ENCODE results near the gene RAI14.
A peak's percentile ranks its signal among the peaks of the same experiment; 100 is the strongest.

Gene RAI14

GRCh38 chr5:34656001-34656699 is at the start of gene RAI14:
Gene RAI14 (plus strand): TSS chr5:34656328. CDS start chr5:34686920, 30,592 bp downstream.
- TF ChIP-seq, protein P1, sequence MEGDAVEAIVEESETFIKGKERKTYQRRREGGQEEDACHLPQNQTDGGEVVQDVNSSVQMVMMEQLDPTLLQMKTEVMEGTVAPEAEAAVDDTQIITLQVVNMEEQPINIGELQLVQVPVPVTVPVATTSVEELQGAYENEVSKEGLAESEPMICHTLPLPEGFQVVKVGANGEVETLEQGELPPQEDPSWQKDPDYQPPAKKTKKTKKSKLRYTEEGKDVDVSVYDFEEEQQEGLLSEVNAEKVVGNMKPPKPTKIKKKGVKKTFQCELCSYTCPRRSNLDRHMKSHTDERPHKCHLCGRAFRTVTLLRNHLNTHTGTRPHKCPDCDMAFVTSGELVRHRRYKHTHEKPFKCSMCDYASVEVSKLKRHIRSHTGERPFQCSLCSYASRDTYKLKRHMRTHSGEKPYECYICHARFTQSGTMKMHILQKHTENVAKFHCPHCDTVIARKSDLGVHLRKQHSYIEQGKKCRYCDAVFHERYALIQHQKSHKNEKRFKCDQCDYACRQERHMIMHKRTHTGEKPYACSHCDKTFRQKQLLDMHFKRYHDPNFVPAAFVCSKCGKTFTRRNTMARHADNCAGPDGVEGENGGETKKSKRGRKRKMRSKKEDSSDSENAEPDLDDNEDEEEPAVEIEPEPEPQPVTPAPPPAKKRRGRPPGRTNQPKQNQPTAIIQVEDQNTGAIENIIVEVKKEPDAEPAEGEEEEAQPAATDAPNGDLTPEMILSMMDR (IDR thresholded peaks at IDR 0.05; ENCODE audit: borderline replicate concordance, insufficient read depth, low read depth, low read length), result no peak
- H3K4me3 ChIP-seq (ENCODE audit: low read depth, low read length), result peak within 1 kb of the TSS; percentile 90

DNA sequence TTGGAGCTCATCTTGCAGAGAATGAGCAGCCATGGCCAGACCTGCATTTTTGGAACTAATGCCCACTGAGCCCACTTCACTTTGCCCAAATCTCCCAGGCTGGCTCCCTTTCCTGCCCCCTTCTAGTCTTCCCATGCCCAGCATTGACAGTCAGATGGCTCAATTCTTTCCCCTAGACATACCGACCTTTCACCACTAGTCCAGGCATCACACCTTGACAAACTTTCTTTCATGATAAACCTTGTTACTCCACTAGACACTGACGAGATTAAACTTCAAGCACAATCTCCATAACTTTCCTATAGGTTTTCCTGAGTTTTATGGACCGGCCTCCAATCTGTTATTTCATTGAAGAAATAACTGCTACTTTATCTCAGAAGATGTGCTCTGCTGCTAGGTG is 47.8 kb upstream of the RAI14 start:
- H3K4me3 ChIP-seq (ENCODE audit: low read depth, low read length), result no peak overlapping the region
- TF ChIP-seq, protein P1 (IDR thresholded peaks at IDR 0.05; ENCODE audit: borderline replicate concordance, insufficient read depth, low read depth, low read length), result no peak

DNA sequence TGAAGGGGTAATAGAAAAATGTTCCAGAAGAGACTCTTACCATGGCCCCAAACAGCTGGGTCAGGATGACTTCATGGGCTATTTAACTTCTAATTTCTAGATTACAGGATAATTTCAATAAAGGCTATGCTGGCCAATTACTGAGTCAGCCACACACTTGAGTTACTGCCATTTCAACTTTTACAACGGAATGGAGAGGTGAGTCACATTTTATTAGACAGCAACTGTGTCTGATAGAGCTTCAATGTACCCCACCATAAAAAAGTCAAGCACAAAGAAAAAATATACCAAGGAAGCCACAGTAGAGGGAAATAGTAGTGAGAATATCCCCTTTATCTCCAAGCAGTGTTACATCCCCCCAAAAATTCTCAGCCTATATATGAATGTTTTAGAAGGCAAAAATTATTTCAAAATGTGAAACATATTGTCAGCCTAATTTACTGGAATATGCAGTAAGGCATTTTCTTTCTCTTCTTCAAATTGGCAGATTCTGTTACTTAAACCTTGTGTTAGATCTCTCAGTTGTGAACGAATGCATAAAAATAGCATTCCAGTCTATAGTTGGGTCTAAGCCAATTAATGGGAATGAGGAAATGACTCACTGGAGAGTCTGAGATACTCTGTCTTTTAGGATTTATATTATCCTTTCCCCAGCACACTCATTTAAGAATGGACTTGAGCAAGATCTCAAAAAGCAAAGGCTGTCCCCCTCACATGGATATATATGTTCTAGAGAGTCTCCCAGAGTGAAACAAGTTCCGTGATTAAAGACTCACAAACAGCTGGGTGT is 47.1 kb upstream of the RAI14 start:
- TF ChIP-seq, protein P1 (IDR thresholded peaks at IDR 0.05; ENCODE audit: borderline replicate concordance, insufficient read depth, low read depth, low read length), result no peak

GRCh38 chr5:34609951-34610441 is 46.1 kb upstream of the RAI14 start:
- no peak overlapping the region for H3K4me3 ChIP-seq (ENCODE audit: low read depth, low read length)
- TF ChIP-seq, protein P1 (IDR thresholded peaks at IDR 0.05; ENCODE audit: borderline replicate concordance, insufficient read depth, low read depth, low read length), result no peak

More for the DNA sequence above, 47.1 kb upstream of the RAI14 start:
- H3K4me3 ChIP-seq (ENCODE audit: low read depth, low read length), result no peak overlapping the region

GRCh38 chr5:34610546-34610945 is 45.6 kb upstream of the RAI14 start:
- TF ChIP-seq, protein P1 (IDR thresholded peaks at IDR 0.05; ENCODE audit: borderline replicate concordance, insufficient read depth, low read depth, low read length), result no peak
- H3K4me3 ChIP-seq (ENCODE audit: low read depth, low read length), result no peak overlapping the region

DNA sequence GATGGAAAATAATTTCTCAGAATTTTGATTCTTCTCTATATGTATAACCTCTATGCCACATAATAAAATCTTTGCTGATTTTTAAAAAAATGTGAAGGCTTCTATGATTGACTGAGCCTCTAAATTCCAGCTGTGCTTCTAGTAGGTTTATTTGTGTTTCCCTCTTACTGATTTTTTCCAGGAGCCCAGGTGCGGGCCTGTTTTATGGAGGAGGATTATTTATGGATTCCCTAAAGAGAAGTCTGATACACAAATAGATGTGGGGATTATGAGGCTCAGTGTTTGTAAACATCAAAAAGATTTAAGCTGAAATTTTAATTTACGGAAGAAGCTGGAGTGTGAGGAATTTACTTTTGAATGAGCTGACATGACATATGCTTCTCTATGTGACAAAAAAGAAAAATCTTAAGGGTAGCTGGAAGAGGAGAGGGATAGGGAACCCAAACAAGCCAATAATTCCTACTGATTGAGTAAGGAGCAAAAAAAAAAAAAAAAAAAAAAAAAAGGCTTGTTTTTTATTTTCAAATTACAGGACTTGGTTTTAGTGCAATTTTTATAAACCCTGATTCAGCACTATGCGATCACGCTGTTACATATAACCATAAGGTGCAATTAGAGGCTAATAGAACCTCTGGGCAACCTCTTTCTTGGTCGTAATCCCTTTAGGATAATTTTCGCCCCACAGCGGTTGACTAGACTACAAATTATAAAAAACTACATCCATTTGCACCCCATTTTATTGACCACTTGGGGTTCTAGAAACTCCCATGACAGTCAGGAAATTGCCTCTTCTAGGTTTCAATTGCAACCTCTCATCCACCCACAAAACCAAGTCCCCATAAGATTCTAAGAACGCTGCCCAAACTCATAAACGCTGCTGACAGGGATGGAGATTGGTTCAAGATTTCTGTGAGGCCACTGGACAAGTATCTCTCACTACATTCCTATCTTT is 44.4 kb upstream of the RAI14 start:
- no peak overlapping the region for H3K4me3 ChIP-seq (ENCODE audit: low read depth, low read length)
- TF ChIP-seq, protein P1 (IDR thresholded peaks at IDR 0.05; ENCODE audit: borderline replicate concordance, insufficient read depth, low read depth, low read length), result no peak

Measured in GM12875 (cell line).